DMS79 (cell line): Measurements from ENCODE around the gene HAPLN3.

Experiments
- DNase-seq: peaks from one replicate; lab custom pipeline; 2025; lab: John Stamatoyannopoulos, UW

Gene HAPLN3

DNA sequence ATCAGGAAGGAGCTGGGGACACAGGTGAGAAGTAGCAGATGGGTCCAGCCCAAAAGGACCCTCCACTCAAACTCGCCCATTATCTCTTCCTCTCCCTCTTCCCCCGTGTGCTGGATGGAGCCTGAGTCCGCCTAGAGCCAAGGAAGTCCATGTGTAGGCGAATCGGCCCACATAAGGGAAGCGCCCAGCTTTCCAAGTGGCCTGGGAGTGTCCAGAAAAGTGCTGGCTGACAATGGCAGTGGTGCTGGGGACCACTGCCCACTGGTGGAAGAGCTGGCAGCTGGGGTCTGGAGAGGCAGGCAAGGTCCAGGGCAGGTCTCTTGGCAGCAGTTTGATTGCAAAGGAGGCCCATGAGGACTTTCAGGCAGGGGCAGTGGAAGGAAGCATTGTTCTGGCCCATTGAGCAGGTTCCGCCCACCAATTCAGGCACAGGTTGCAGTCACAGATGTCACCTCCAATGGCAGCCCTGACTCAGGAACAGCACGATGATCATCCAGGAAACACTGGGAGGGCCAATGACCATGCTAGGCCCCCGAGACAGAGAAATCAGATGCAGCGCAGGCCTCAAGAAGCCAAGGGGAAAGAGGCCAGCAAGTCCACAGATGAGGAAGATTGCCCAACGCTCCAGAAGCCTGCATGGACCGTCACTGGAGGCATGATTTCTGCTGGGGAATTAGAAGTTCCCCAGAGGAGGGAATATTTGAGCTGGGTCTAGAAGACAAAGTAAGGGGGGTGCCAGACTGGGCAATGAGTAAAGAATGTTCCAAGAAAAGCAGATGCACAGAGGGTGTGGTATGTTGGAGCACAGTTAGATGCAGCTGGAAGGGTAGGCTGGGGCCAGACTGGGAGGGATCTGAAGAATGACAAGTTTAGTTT, 14.8 kb upstream of the HAPLN3 start:
- no peak for DNase-seq

DNA sequence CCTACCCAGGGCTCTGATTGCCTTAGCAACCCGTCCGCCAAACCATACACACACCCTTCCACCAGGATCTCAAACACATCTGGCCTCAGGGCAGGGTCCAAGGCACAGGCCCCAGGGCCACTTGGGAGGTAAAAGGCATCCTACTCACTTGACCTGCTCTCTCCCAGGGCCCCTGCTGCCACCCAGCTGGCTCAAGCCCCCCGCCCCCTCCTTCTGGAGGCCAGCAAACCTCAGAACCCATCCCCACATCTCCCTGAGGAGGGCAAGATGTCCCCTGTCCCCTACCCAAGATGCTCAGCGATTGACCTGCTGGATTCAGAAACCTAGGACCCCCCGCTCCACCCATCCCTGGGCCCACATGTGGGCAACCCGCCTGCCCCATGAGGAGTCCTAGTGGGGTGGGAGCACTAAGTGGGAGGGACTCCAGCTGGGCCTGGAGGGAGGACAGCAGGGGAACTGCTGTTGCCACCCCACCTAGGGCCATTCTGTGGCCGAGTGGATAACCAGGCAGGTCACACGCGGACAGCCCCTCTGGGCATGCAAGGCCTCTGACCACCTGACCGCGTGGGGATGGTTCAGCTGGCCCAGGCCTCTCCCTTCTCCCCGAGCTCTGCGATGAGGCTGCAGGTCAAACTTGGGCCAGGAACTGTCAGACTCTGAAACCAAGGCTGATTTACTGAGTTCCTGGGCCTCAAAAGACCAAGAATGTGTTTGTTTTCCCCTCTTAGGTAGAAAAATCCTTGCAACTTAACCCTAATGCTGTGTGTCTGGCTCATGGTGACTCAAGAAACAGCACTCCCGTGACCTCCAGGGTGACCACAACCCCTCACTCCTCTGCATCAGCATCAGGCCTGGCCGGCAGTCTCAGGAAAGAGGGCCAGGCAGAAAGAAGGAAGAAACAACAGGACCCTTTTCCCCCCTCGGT, 13.6 kb upstream of the HAPLN3 start:
- no peak for DNase-seq

DNA sequence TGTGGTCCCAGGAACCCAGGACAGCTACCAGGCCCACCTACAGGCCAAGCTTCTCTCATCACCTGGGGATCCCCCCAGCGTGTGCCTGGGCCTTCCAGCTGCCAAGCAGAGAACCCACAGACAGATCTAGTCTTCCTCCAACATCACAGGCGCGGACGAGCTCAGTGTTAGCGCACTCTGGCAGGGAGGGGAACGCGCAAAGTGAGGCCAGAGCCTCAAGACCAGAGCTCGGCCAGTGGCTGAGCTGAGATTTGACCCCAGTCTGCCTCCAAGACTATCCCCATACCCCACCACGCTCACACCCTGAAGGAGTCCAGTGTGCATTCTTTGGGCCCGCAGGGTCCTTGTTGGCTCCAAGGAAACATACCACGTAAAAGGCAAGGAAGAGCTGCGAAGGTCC, 12.8 kb upstream of the HAPLN3 start:
- DNase-seq, result no peak

DNA sequence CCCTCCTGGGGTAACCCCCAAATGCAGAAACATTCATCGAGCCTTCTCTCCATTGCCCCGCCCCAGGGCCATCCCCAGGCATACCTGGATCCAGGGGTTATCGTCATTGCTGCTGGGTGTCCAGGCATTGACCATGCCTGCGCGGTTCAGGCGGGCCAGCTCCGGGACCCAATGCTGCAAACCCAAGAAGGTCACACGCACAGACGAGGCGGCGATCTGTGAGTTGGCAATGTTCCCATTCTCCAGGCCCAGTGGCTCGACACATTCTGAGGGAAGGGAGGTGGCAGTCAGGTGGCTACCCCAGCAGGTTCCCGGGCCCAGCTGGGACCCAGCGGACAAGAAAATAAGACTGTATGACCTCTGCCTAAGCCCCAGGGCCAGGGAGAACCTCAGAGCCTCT, 11.8 kb upstream of the HAPLN3 start:
- DNase-seq, result no peak

DNA sequence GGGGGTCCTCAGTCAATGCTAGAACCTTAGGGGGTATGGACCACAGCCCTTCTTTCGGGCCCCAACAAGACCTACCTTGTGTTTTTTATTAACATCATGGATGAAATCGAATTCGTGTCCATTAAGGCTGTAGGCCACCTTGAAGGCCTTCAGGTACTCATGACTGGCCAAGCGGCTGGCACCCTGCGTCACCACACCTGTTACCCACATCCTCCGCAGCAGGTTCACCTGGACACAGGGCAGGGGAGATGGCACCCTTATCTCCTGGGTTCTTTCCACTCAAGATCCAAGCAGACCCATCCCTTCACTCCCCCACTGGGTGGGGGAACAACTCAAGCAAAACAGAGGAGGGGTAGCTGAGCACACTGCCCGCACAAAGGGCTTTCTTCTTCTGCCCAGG, 11.2 kb upstream of the HAPLN3 start:
- no peak for DNase-seq

DNA sequence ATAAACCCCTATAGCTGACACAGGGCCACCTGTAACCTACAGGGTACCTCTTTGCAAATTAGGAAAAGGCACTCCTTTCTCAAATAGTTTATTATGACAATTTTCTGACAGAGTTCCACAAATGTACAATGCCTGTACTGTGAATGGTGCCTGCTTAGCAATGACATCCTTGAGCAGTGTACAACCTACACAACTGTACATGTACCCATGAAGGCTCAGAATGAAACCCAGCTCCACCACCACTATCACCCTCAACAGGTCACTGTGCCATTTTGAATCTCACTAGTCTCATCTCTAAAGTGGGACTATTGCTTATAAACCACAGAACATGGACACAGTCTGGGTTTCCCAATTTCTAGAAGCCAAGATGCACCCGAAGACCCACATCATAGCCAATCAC, 10.8 kb upstream of the HAPLN3 start:
- no peak for DNase-seq

DNA sequence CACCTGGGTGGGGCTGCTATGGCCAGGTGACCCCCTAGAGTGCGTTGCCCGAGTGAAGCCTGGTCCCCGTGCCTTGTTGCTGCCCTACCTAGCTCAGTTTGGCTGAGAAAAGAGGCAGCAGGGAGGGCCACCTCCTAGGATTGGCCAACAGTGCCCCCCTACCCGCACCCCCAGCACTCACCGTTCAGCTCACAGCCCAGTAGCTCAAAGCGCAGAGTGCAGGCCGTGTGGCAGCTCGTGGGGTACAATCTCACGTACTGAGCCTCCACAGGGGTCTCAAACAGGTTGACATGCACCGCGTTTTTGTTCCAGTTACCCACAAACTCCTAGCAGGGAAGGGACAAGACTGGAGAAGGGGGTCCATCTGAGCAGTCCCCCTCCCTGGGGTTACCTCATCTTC, 10.2 kb upstream of the HAPLN3 start:
- DNase-seq, result no peak

DNA sequence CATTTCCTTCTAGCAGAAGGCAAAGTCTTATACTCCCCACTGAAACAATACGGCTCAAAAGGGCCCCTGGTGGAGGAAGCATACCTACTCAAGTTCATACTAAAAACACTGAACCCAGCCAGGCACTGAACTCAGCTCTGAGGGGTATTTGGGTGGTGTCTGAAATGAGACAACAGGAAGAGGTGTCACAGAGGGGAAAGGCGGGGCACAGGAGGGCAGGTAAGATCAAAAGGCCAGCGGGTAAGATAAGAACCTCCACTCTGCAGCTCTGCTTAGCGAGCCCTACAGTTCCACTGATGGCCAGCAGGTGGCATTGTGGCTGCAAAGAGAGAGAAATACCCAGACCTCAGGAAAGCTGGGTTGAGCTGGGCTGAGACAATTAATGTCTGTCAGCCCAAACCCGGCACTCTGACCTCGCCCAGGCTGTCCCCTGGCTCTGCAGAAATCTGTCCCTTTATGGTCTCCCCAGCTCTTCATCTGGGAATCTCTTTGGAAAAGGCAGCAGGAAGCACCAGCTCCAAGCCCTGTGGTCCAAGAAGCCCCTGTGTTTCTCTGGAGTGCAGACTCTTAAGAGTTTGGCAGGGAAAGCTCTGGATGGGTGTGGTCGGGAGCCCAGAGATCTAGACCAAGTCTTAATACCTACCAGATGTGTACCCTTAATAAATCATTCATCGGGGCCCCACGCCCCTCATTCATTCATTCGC, 9.4 kb upstream of the HAPLN3 start:
- DNase-seq, result no peak

DNA sequence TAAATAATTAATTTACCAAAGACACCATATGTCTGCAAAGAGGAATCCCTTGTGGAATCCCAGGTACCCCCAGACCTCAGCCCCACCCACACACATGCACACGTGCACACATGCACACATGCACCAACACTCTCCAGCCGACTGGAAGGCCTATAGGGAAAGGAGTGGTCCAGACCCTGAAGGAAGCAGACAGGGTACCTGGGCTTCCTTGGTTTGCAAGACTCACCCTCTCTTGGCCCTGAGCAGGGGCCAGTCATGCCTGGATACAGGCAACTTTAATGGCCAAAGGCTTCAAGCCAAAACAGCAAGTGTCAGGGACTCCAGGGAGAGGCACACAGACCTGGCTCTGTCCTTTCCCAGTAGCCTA, 8.9 kb upstream of the HAPLN3 start:
- no peak for DNase-seq

DNA sequence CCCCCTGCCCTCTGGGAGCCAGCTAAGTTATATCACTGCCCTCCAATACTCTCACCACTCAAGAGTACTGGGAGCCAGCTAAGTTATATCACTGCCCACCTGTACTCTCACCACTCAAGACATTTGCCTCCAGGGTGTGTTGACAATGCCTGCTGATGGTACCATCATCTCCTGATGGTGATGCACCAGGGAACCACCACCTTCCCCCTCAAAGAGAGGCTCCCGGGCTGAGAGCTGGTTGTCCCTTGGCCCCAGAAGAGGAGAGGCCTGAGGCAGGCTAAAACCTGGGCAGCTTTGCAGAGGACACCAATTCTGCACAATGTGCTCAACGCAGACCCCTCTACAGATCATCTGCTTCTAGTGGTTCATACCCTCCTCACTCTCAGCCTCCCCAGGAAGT, 7.5 kb upstream of the HAPLN3 start:
- no peak for DNase-seq

DNA sequence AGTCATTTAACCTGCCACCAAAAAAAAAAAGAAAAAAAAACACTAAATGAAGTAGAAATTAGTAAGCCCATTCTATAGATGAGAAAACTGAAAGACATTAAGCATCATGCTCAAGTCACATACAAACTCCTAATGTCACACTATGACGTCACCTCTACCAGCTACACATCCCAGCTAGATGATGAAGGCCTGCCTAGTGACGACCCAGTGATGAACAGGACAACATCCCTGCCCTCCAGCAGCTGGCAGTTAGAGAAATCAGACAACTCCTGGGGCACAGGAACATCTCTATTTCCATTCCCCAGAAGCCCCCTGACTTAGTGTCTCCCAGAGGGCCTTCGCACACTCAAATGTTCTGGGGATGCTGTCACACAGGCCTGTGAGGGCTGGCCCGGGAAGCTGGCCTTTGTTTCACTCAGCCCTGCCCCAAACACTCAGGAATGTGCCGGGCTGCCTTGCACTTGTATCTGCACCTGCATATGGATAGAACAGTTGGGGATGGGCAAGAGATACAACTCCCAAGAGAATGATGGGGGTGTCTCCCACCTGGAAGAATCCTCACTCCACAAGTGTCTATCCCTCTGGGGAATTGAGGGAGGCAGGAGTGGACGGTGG, 7.0 kb upstream of the HAPLN3 start:
- no peak for DNase-seq

DNA sequence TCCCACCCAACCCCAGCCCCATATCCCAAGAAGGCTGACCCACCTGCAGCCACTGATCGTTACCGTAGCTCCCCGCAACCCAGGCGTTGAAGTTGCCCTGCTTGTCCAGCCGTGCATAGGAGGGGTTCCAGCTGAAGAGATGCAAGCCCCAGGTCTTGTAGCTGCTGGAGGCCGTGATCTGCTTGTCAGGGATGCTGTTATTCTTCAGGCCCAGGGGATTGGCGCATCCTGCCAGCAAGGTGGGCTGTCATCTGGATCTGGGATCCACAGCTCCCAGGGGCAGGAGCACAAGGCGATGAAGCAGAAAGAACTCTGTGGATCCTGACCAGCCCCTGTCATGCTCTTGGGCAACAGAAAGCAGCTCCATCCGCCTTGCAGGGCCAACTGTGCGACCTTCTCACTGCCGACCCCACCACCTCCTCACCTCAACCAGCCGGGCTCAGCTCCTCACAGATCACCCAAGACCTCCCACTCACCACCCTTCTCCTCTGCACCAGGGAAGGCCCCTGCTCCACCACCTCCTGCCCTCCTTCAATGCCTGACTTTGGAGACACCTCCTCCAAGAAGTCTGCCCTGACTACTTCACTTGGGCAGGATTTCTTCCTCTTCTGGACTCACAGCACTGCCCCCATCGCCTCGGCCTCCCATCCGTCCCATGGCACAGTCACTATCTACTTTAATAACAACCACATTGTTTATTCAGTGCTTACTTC, 6.3 kb upstream of the HAPLN3 start:
- no peak for DNase-seq

DNA sequence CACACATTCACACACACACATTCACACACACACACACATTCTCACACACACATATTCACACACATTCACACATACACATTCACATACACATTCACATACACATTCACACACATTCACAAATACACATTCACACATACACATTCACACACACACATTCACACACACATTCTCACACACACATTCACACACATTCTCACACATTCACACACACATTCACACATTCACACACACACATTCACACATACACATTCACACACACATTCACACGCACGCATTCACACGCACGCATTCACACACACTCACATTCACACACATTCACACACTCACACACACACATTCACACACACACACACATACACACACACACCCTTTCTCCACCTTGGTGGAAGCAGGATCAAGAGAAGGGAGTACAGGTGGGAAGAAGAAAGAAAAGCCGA, 5.7 kb upstream of the HAPLN3 start:
- DNase-seq, result no peak

DNA sequence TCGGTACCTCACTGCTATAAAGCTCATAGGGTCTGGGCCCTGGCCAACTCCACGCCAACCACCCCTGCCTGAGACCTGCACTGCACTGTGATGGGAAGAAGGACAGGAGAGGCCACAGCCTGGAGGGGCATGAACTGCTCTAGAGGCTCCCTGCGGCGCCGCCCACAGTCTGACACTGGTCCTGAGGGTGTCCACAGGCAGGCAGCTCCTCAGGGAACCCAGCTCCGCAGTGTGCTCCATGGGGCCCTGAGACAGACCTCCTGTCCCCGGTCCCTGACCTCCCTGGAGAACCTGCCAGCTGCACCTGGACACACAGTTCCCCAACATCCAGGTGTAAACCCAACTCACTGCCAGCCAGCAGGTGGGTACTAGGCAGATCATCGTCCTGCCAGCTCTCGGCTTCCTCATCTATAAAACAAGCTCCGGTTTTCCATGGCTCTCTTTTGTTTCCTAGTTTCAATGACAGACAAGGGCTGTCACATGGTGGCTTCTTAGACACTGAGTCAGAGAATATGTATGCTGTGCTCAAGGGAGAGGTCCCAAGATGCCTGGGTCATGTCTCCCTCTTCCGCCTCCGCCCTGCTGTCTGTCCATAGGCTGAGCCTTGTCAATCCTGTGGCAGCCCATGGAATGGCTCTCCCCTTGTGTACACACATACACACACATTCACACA, 5.1 kb upstream of the HAPLN3 start:
- DNase-seq, result no peak

DNA sequence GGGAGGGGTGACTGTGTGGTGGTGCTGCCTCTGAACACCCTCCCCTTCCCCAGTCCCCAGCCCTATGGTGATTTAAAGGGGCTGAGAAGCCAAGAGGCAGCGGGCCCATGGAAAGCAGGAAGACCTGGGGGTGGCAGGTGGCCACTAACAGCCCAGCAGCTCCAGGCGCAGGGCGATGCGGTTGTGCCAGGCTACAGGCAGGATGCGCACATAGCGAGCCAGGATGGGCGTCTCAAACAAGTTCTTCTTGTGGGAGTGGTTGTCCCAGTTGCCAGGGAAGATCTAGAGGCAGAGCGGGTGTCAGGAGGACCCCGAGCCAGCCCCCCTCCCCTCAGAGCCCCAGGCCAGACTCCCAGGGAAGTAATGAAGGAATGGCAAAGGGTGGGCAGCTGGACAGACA, 3.9 kb upstream of the HAPLN3 start:
- DNase-seq, result no peak

DNA sequence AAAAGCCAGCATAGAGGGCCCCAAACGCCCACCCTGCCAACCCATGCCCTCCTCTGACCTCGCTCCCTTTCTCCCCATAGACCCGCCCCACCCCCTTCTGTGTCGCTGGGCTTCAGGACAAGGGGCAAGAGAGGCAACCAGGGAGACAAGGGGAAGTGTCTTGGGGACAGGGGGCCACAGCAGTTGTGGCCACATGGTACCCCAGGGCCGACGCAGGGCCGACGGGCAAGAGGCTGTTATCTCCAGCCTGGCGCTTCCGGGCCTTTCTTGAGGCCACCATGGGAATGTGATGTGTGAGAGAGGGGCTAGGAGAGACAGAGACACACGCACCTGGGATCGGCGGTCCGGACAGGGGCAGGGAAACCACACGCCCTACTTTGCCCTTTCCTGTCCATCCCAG, 3.4 kb upstream of the HAPLN3 start:
- no peak for DNase-seq

DNA sequence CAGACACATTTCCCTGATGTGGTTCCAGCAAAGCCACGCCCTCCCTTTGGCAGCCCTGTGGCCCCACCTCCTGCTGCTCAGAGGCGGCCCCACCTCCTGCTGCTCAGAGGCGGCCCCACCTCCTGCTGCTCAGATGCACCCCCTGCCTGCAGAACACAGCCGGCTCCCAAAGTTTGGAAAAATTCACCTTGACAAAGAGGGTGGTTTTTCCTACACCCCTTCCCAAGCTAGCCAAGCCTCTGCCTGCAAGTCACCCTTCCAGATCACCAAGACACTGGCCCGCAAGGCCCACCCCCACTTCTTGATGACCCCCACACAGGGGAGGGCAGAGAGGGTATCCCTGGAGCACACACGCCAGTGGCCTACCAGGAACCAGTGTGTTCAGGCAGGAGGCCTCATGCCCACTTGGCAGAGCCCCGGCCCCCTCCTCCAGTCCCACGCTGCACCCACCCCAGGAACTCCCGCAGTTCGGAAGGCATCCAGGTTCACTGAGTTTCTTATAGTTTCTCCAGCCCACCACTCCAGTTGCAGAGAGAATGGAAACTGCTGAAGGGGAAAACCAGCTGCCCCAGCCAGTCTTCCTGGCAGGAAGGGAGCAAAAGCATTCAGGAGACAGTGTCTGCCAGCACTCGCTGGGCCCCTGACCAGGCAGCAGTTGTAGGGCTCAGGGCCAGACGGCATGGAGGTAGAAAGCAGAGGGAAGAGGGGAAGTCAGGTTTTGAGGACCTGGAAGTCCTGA, 2.3 kb upstream of the HAPLN3 start:
- DNase-seq, result no peak

DNA sequence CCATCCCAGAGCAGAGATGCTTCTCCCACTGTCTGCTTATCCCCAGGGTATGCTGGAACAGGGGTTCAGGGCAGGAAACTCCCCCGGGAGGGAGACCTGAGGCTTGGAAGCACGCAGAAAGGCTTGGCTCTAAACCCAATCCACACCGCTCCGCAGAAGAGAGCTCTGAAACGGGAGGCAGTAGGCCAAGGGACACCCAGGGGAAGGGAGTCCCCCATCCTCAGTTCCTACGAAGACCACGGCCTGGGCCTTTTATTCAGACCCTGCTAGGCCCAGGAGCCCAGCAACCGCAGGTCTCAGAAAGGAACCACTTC, 1.8 kb upstream of the HAPLN3 start:
- no peak for DNase-seq

DNA sequence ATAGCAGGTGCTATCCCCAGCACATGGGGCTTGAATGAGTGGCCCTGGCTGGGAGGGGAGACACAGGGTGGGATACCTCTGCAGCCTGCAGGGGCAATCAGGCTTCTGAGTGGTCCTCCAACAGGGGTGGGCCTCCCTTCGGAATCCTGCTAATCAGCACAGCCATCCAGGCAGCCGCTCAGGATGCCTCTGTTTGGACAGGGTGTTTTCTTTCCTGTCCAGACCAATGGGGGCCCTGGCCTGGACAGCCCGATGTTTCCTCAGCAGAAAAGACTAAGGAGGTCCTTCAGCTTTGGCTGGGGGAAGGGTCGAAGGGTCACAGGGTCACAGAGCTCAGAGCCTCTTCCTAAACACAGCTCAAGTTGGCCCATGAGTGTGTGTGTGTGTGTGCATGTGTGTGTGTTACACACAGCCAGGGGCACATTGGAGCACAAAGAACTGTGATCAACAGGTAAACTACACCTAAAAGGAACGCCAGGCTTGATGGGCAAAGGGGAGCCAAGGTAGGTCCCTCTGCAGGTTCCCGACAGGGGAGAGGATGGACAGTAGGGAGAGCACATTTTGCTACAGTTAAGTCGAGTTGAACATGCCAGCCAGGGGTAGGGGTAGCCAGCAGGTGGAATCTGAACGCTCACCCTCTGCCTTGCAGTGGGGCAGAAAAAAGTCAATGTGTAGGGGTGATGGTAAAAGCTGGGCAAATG, 1.1 kb upstream of the HAPLN3 start:
- DNase-seq, result no peak

DNA sequence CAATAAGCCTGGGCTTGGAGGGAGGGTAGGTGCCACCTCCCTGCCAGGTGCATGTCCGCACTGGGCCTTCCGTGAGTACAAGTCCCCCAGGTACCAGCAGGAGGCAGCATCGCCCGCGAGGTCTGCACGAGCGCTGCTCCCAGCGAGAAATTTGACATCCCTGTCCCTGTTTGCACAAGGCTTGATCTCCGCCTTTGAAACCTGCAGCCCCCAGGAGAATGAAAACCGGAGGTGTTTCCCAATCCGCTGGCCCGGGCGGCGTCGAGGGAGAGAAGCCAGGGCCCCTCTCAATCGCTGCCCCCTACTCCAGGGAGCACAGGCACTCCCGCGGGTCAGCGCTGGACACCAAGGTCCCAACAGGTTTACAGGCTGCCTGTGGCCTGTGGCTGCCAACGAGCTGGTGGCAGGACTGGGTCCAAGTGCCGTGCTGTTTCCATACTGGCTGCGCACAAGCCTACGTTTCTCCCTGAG, 961 bp downstream of the HAPLN3 start:
- no peak for DNase-seq
